Activated CD4-positive, alpha-beta T cell treated with anti-CD3 and anti-CD28 coated beads for 36 hours (primary cell): ENCODE measurements around the gene BLMH. TPM values are rescaled to one million over a fixed set of nuclear protein-coding genes. Genes with fewer than 3 reads are reported as not detected.

Source experiments
- ATAC-seq: fragments of 200-7000 bp; cut with Tn5 transposase; one replicate; pipeline ENCODE4 v1.10.0; 2021; ENCODE audit warnings: mild to moderate bottlenecking, moderate library complexity
- CTCF ChIA-PET: fragments of 350-600 bp; sonication (Branson Sonifier 250); formaldehyde crosslinking; loops from one replicate; lab custom pipeline; 2021; ENCODE audit warnings: antibody characterized with exemption; lab: Charles Lee
- POLR2A ChIA-PET: fragments of 350-600 bp; sonication (Branson Sonifier 250); formaldehyde crosslinking; loops from one replicate; lab custom pipeline; 2021; ENCODE audit warnings: antibody characterized with exemption, inconsistent platforms; lab: Charles Lee
- DNase-seq: peaks from one replicate; pipeline ENCODE4 v3.0.0-alpha.2; 2020
- H3K27ac Mint-ChIP-seq: one replicate; pipeline ENCODE4 v1.8.0; 2021; ENCODE audit warnings: mixed read lengths
- H3K27me3 Mint-ChIP-seq: one replicate; pipeline ENCODE4 v1.8.0; 2021; ENCODE audit warnings: mixed read lengths
- H3K36me3 Mint-ChIP-seq: one replicate; pipeline ENCODE4 v1.8.0; 2021; ENCODE audit warnings: low read depth, mixed read lengths
- H3K4me1 Mint-ChIP-seq: one replicate; pipeline ENCODE4 v1.8.0; 2021; ENCODE audit warnings: mixed read lengths
- H3K4me3 Mint-ChIP-seq: one replicate; pipeline ENCODE4 v1.8.0; 2021; ENCODE audit warnings: mild to moderate bottlenecking, moderate library complexity, mixed read lengths
- H3K9me3 Mint-ChIP-seq: one replicate; pipeline ENCODE4 v1.8.0; 2021; ENCODE audit warnings: low read depth, mixed read lengths
- intact Hi-C, 2 experiments: fragments of 100-400 bp; cut with DNase I in 1 of 2; cut with micrococcal nuclease in 1 of 2; formaldehyde crosslinking; loops; one replicate each; pipeline versions ENCODE4 v1.14.2 to v1.15.1; 2022 to 2024; cut with DNase I, micrococcal nuclease
- total RNA-seq, 2 experiments: library from RNA; stranded (reverse); gene quantifications; one replicate each; pipeline ENCODE4 v1.2.3, GENCODE V29; 2021

Gene BLMH
- total RNA-seq, 2 experiments from 2014 or later, result 54.3 to 74.5 TPM

DNA sequence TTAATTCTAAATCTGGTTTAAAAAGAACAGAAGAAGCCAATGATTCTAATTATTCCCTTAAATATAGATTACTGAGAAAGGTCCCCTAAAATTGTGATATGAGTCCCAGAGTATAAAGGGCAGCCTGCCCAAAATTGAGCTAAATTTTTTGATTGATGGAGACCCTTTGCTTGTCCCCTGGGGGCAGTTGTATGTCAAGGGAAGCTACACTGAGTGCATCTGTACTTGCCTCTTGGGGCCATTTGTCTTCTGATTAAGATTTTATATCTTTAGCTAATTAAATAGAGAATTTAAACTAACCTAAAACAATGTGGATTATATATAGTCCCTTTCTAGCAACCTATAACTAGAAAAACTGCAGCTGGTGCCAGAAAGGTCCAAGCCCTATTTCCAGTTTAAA lies 12.6 kb downstream of the BLMH start:
- no peaks in the 10 kb centered on the region for H3K4me1 Mint-ChIP-seq
- H3K36me3 Mint-ChIP-seq, result peaks cover 30% of the 10 kb centered on the region
- intact Hi-C loops, result no loop called here
- H3K27ac Mint-ChIP-seq, result no peak overlapping the region
- no peaks in the 10 kb centered on the region for H3K27me3 Mint-ChIP-seq
- POLR2A ChIA-PET, result no interaction called here
- no peaks in the 10 kb centered on the region for H3K9me3 Mint-ChIP-seq
- no peak for DNase-seq
- no peak for ATAC-seq
- no peak overlapping the region for H3K4me3 Mint-ChIP-seq
- CTCF ChIA-PET, result interaction anchor here (1.0 to 2.3 kb wide), 4 partner anchors 9 to 174 kb away, joined by 3 to 11 read pairs (median 4); no protein-coding TSS in a partner anchor

DNA sequence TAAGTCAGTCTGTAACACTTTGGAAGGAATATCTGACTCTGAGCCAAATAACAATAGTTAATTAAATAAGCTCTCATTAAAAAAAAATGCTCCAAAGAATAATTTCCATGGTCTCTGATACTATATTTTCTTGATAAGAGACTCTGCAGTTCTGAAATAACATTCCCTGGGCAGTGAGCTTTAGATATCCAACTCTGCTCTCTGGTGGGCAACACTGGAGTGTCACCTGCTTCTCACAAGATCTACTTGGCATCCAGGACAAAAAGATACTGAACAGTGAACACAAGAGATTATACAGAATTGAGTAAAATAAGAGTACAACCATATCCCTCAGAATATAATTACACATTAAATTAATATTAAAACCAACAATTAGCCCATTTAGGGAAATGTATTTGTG lies 13.7 kb downstream of the BLMH start:
- ATAC-seq (no peak), DNase-seq (peak; percentile 13)
- POLR2A ChIA-PET, result no interaction called here
- Mint-ChIP-seq H3K36me3 (peaks cover 35% of the 10 kb centered on the region), H3K27me3 (no peaks in the 10 kb centered on the region), H3K4me1 (no peaks in the 10 kb centered on the region), H3K4me3 (no peak overlapping the region), H3K9me3 (no peaks in the 10 kb centered on the region), H3K27ac (no peak overlapping the region)
- intact Hi-C loops, result no loop called here
- CTCF ChIA-PET, result interaction anchor here (1.1 kb wide), 1 partner anchor 48 kb away, joined by 3 read pairs; no protein-coding TSS in a partner anchor

DNA sequence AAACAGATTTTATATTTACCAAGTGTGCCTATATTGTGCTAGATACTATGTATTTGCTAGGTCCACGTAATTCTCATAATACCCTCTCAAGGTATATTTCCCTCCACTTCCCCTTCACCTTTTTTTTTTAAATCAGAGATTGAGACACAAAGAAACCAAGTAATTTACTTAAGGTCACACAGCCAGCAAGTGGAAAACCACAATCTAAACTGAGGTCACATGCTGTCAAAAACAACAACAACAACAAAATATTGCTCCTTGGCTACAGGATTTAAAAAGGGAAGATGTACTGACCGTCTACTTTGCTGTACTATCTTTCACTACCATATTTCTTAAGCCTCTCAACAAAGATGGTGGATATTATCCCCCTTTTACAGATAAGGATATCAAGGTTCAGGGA lies 15.8 kb downstream of the BLMH start:
- POLR2A ChIA-PET, result no interaction called here
- ATAC-seq (no peak), DNase-seq (no peak)
- no peaks in the 10 kb centered on the region for H3K4me1 Mint-ChIP-seq
- no peak overlapping the region for H3K4me3 Mint-ChIP-seq
- H3K27ac Mint-ChIP-seq, result no peak overlapping the region
- no peaks in the 10 kb centered on the region for H3K9me3 Mint-ChIP-seq
- CTCF ChIA-PET, result no interaction called here
- H3K27me3 Mint-ChIP-seq, result no peaks in the 10 kb centered on the region
- peaks cover 46% of the 10 kb centered on the region for H3K36me3 Mint-ChIP-seq
- intact Hi-C loops, result no loop called here

DNA sequence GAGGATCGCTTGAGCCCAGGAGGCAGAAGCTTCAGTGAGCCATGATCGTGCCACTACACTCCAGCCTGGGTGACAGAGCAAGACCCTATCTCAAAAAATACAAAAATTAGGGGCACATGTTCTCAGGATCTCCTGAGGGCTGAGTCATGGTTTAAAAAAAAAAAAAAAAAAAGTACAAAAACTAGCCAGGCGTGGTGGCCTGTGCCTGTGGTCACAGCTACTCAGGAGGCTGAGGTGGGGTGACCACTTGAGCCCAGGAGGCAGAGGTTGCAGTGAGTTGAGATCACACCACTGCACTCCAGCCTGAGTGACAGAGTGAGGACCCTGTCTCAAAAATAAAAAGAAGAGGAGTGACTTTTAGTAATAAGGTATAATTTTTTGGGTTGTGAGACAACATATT lies 16.9 kb downstream of the BLMH start:
- DNase-seq (no peak), ATAC-seq (no peak)
- POLR2A ChIA-PET, result no interaction called here
- intact Hi-C loops, result no loop called here
- Mint-ChIP-seq H3K36me3 (peaks cover 54% of the 10 kb centered on the region), H3K4me1 (no peaks in the 10 kb centered on the region), H3K27me3 (no peaks in the 10 kb centered on the region), H3K27ac (no peak overlapping the region), H3K4me3 (no peak overlapping the region), H3K9me3 (no peaks in the 10 kb centered on the region)
- CTCF ChIA-PET, result interaction anchor here (1.0 kb wide), 1 partner anchor 60 kb away, joined by 3 read pairs; no protein-coding TSS in a partner anchor

DNA sequence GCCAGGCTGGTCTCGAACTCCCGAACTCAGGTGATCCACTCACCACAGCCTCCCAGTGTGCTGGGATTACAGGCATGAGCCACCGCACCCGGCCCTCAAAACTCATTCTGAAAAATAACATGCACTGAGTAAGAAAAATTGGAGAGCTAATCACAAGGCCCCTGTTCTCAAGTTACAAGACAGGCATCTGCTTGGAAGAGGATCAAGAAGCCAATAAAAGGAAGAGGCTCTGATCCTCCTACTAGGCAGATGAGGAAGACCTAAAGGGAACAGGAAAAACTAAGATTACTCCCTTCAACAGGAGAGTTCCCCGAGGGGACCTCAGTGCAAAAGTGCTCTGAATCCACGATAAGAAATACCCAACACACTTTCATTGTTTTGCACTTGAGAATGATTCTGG lies 18.4 kb downstream of the BLMH start:
- intact Hi-C loops, result no loop called here
- CTCF ChIA-PET, result interaction anchor here (1.1 kb wide), 1 partner anchor 148 kb away, joined by 4 read pairs; no protein-coding TSS in a partner anchor
- Mint-ChIP-seq H3K9me3 (no peaks in the 10 kb centered on the region), H3K36me3 (peaks cover 53% of the 10 kb centered on the region), H3K4me1 (no peaks in the 10 kb centered on the region), H3K4me3 (no peak overlapping the region), H3K27ac (no peak overlapping the region), H3K27me3 (no peaks in the 10 kb centered on the region)
- POLR2A ChIA-PET, result interaction anchor here (0.6 kb wide), 1 partner anchor 28 kb away, joined by 3 read pairs; no protein-coding TSS in a partner anchor
- no peak for ATAC-seq
- DNase-seq, result no peak

DNA sequence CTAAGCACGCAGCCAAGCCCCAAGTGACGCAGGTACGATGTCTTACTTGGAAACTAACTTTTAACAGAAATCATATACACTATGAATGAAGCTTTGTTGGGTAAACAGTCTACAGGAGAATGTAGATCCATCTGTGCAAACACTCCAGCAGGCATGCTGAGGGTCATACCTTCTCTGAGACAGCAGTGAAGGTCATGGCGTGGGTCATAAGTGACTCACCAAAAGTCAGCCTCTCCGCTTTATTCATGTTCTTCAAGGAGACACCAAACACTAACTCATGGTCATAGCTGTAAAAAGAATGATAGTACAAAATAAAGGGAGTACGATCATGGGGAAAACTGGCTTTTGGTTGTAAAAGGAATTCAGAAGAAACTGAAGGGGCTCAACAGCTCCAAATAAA lies 20.6 kb downstream of the BLMH start:
- no peak for ATAC-seq
- Mint-ChIP-seq H3K9me3 (no peaks in the 10 kb centered on the region), H3K4me1 (no peaks in the 10 kb centered on the region), H3K27ac (no peak overlapping the region), H3K36me3 (peaks cover 62% of the 10 kb centered on the region), H3K4me3 (no peak overlapping the region), H3K27me3 (no peaks in the 10 kb centered on the region)
- ChIA-PET CTCF (interaction anchor here (1.2 to 1.7 kb wide), 3 partner anchors 8 to 65 kb away, joined by 3 to 5 read pairs (median 4); no protein-coding TSS in a partner anchor), POLR2A (no interaction called here)
- no peak for DNase-seq
- intact Hi-C loops, result no loop called here

DNA sequence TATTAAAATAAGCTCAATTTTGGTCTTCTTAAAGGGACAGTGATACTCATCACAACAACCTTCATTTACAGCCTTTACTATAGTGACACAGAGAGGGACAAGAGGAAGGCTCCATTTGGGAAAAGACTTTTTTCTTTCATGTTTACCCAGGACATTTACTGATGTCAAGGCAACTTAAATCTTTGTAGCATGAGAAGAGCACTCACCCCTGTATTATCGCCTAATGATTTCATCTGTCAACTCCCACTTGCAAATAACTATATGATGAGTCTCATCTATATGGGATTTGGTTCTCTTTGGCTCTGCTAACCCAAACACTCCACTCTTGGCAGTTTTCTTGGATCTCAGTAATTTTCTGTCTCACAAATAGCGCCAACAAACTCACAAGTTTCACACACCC lies 24.1 kb downstream of the BLMH start:
- H3K4me1 Mint-ChIP-seq, result no peaks in the 10 kb centered on the region
- peaks cover 57% of the 10 kb centered on the region for H3K36me3 Mint-ChIP-seq
- H3K27me3 Mint-ChIP-seq, result no peaks in the 10 kb centered on the region
- POLR2A ChIA-PET, result interaction anchor here (0.9 kb wide), 1 partner anchor 974 kb away, joined by 3 read pairs; no protein-coding TSS in a partner anchor
- no peaks in the 10 kb centered on the region for H3K9me3 Mint-ChIP-seq
- H3K4me3 Mint-ChIP-seq, result no peak overlapping the region
- DNase-seq (no peak), ATAC-seq (no peak)
- intact Hi-C loops, result no loop called here
- CTCF ChIA-PET, result interaction anchor here (0.6 kb wide), 1 partner anchor 1830 kb away, joined by 3 read pairs; no protein-coding TSS in a partner anchor
- no peak overlapping the region for H3K27ac Mint-ChIP-seq

DNA sequence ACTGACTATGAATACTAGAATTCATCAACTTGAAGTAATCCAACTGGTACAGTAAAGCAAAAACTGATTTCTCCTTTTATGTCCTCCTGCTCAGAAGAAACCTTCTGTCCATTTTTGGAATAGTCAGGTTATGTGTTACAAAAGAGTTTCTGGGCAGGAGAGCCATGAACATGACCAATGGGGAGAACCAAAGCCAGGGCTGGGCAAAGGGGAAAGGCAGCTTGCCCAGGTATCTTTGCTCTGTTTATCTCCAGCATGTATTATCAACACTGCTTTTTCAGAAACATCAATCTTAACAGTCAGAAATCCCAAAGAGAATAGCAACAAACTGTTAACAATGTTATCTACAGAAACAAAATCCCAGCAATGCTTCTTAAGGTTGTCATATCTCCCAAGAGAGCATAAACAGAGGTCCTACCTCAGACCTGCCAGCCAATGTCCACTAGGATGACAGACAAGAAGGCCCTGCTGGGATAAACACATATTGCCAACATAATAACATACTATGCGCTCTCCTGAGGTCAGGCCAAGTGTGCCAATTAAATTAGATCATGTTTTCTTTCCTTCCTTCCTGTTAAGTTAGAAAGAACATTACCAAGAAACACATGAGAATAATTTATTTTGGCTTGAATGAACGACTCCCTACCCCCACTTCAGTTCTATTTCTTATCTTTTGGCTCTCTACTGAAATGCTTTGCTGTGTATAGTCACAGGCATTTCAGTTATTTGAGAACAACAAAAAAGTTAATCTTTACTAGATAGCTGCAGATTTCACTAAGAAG lies 28.0 kb downstream of the BLMH start:
- Mint-ChIP-seq H3K4me3 (no peak overlapping the region), H3K36me3 (peaks cover 50% of the 10 kb centered on the region), H3K27ac (no peak overlapping the region), H3K27me3 (no peaks in the 10 kb centered on the region), H3K4me1 (peaks cover 1% of the 10 kb centered on the region), H3K9me3 (no peaks in the 10 kb centered on the region)
- DNase-seq (no peak), ATAC-seq (no peak)
- POLR2A ChIA-PET, result no interaction called here
- intact Hi-C loops, result no loop called here
- CTCF ChIA-PET, result interaction anchor here (0.7 kb wide), 2 partner anchors 73 to 78 kb away, joined by 3 read pairs; no protein-coding TSS in a partner anchor

DNA sequence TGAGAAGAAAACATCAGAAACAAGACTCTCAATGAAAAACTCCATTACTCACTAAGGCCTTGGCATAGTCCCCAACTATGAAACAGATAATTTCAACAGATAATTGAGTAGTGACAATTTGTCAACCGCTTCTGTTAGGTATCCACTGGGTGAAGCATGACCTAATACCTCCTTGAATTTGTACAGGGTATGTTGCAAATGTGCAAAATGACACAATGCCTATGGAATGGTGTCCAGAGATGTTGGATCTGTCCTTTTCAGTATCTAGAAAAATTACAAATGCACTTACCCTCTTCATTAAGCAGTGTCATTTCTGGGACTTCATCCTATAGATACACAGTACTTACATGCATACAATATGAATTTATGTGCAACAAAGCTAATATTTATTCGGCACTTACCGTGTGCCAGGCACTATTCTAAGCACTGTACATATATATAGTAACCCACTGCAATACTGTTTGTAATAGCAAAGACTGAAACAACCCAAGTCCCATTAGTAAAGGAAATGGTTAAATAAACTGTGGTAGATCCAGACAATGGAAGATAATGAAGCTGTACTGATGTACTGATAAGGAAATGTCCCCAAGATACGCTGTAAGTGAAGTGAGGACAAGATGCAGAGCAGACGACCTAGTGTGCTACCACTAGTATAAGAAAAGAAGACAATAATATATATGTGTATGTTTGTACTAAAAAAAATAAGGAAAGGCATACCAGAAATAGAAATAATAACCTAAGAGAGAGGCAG lies 34.8 kb downstream of the BLMH start:
- ATAC-seq (no peak), DNase-seq (no peak)
- Mint-ChIP-seq H3K36me3 (peaks cover 32% of the 10 kb centered on the region), H3K27me3 (no peaks in the 10 kb centered on the region), H3K4me3 (no peak overlapping the region), H3K9me3 (no peaks in the 10 kb centered on the region), H3K27ac (no peak overlapping the region), H3K4me1 (peaks cover 3% of the 10 kb centered on the region)
- ChIA-PET CTCF (interaction anchor here (1.5 kb wide), 1 partner anchor 80 kb away, joined by 4 read pairs; no protein-coding TSS in a partner anchor), POLR2A (interaction anchor here (0.6 kb wide), 1 partner anchor 754 kb away, joined by 4 read pairs; no protein-coding TSS in a partner anchor)
- intact Hi-C loops, result no loop called here

DNA sequence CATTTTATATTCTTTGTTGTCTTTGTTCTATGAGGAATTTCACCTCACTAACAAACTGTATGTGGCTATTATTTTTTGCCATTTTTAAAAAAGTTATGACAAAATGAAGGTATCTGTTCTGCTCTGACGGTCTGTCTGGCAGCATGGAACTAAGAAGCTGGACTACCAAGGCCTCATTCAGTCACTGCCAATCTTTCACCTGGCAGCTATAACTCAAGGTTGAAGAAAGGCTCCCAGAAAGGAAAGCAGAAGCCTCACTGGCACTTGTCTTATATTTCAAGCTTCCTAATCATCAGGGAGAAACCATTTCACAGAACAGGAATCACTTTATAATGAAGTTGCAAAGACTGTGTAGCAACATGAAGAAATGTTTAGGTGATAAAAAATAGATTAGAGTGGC lies 37.6 kb downstream of the BLMH start:
- ChIA-PET POLR2A (no interaction called here), CTCF (no interaction called here)
- Mint-ChIP-seq H3K36me3 (peaks cover 41% of the 10 kb centered on the region), H3K4me3 (no peak overlapping the region), H3K4me1 (peaks cover 3% of the 10 kb centered on the region), H3K27ac (no peak overlapping the region), H3K9me3 (no peaks in the 10 kb centered on the region), H3K27me3 (no peaks in the 10 kb centered on the region)
- DNase-seq (no peak), ATAC-seq (no peak)
- intact Hi-C loops, result loop anchor here in 1 of 2 experiments (5.0 kb wide), 1 partner anchor 83 kb away; no protein-coding TSS in a partner anchor

DNA sequence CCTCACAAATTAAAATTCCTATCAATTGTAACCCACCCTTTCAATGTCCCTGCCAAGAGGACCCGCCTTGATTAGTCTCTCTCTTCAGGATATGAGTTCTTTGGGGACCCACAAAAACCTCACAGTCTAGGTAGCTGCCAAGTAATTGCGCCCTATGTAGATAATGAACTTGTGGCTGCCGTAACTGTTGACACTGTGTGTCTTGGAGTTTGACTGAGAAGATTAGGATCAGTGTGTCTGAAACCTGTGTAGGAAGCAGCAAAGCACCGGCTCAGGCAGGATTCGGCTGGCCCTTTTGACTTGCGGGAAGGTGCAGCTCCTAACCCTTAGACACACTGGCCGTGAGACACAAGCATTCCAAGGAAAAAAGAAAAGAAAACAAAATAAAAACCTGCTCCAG lies 38.4 kb downstream of the BLMH start:
- Mint-ChIP-seq H3K27me3 (no peaks in the 10 kb centered on the region), H3K36me3 (peaks cover 44% of the 10 kb centered on the region), H3K27ac (no peak overlapping the region), H3K4me3 (no peak overlapping the region), H3K9me3 (no peaks in the 10 kb centered on the region), H3K4me1 (no peaks in the 10 kb centered on the region)
- ChIA-PET CTCF (interaction anchor here (0.6 kb wide), 1 partner anchor 40 kb away, joined by 3 read pairs; no protein-coding TSS in a partner anchor), POLR2A (no interaction called here)
- ATAC-seq (no peak), DNase-seq (no peak)
- intact Hi-C loops, result loop anchor here in 1 of 2 experiments (5.0 kb wide), 1 partner anchor 84 kb away; no protein-coding TSS in a partner anchor
